ENCODE results near the gene NTRK2.

Gene NTRK2

DNA sequence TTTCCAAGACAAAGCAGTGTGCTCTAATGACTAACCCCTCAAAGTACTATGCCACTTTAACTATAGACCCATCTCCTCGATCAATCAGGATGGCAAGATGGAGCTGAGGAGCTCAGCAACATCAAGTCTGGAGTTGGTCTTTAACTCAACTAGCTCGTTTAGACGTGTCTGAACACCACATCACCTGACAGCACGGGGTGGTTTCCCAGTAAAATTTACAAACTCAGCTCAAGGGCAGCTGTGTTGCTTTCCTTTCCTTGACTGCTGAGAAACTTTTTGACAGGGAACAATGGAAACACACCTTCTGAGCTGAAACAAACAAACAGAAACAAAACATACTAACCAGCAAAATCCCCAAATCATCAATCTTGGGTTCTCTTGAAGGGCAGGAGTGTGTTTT lies 202.5 kb downstream of the NTRK2 start:
- no peak for ATAC-seq
- TF ChIP-seq BACH2 (CRISPR knock-in tag; IDR thresholded peaks at IDR 0.05; ENCODE audit: borderline replicate concordance) (no peak), RARB (CRISPR knock-in tag; IDR thresholded peaks at IDR 0.05) (no peak), PPARA (CRISPR knock-in tag; IDR thresholded peaks at IDR 0.05; ENCODE audit: borderline replicate concordance) (no peak), ZNF8 (CRISPR knock-in tag; IDR thresholded peaks at IDR 0.05) (no peak), ZFP3 (CRISPR knock-in tag; IDR thresholded peaks at IDR 0.05) (no peak), OSR1 (CRISPR knock-in tag; IDR thresholded peaks at IDR 0.05) (no peak), SNAI2 (CRISPR knock-in tag; IDR thresholded peaks at IDR 0.05) (no peak), ARNTL (CRISPR knock-in tag; IDR thresholded peaks at IDR 0.05; ENCODE audit: borderline replicate concordance, low read depth) (no peak), ZFP30 (CRISPR knock-in tag; IDR thresholded peaks at IDR 0.05) (no peak), GLIS3 (CRISPR knock-in tag; IDR thresholded peaks at IDR 0.05) (no peak), ZNF565 (CRISPR knock-in tag; conservative IDR thresholded peaks at IDR 0.05; ENCODE audit: low read depth) (no peak)
- TF ChIP-seq, protein P1, sequence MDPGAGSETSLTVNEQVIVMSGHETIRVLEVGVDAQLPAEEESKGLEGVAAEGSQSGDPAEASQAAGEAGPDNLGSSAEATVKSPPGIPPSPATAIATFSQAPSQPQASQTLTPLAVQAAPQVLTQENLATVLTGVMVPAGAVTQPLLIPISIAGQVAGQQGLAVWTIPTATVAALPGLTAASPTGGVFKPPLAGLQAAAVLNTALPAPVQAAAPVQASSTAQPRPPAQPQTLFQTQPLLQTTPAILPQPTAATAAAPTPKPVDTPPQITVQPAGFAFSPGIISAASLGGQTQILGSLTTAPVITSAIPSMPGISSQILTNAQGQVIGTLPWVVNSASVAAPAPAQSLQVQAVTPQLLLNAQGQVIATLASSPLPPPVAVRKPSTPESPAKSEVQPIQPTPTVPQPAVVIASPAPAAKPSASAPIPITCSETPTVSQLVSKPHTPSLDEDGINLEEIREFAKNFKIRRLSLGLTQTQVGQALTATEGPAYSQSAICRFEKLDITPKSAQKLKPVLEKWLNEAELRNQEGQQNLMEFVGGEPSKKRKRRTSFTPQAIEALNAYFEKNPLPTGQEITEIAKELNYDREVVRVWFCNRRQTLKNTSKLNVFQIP (CRISPR knock-in tag; IDR thresholded peaks at IDR 0.05; ENCODE audit: borderline replicate concordance, low read depth) = no peak
- TF ChIP-seq, protein P2, sequence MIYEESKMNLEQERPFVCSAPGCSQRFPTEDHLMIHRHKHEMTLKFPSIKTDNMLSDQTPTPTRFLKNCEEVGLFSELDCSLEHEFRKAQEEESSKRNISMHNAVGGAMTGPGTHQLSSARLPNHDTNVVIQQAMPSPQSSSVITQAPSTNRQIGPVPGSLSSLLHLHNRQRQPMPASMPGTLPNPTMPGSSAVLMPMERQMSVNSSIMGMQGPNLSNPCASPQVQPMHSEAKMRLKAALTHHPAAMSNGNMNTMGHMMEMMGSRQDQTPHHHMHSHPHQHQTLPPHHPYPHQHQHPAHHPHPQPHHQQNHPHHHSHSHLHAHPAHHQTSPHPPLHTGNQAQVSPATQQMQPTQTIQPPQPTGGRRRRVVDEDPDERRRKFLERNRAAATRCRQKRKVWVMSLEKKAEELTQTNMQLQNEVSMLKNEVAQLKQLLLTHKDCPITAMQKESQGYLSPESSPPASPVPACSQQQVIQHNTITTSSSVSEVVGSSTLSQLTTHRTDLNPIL (CRISPR knock-in tag; IDR thresholded peaks at IDR 0.05; ENCODE audit: low read depth) = no peak
- TF ChIP-seq, protein P3, sequence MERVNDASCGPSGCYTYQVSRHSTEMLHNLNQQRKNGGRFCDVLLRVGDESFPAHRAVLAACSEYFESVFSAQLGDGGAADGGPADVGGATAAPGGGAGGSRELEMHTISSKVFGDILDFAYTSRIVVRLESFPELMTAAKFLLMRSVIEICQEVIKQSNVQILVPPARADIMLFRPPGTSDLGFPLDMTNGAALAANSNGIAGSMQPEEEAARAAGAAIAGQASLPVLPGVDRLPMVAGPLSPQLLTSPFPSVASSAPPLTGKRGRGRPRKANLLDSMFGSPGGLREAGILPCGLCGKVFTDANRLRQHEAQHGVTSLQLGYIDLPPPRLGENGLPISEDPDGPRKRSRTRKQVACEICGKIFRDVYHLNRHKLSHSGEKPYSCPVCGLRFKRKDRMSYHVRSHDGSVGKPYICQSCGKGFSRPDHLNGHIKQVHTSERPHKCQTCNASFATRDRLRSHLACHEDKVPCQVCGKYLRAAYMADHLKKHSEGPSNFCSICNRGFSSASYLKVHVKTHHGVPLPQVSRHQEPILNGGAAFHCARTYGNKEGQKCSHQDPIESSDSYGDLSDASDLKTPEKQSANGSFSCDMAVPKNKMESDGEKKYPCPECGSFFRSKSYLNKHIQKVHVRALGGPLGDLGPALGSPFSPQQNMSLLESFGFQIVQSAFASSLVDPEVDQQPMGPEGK (CRISPR knock-in tag; IDR thresholded peaks at IDR 0.05; ENCODE audit: borderline replicate concordance) = no peak

DNA sequence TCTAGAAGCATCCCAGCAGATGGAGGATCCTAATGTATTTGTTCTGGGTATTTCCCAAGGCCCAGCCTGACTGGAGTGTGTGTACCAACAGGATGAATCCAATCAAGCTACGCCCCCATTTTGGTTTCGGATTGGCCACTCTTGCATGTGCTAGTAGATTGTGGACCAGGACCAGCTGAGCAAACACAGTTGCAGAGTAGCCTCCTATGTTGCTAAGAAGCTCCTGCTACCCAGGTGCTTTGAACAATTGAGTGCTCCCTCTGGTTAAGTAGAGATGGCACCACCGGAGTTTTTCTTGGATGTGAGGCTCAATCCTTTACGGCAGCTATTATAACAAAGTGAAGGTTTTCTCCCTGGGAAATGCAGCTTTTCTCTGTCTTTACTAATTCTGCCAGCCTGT lies 204.5 kb downstream of the NTRK2 start:
- no peak for ATAC-seq
- TF ChIP-seq ARNTL (CRISPR knock-in tag; IDR thresholded peaks at IDR 0.05; ENCODE audit: borderline replicate concordance, low read depth) = no peak
- TF ChIP-seq, protein P1 (CRISPR knock-in tag; IDR thresholded peaks at IDR 0.05; ENCODE audit: borderline replicate concordance, low read depth) = no peak
- no peak for TF ChIP-seq PPARA (CRISPR knock-in tag; IDR thresholded peaks at IDR 0.05; ENCODE audit: borderline replicate concordance)
- TF ChIP-seq TOX (CRISPR knock-in tag; IDR thresholded peaks at IDR 0.05; ENCODE audit: borderline replicate concordance) = no peak
- no peak for TF ChIP-seq OSR1 (CRISPR knock-in tag; IDR thresholded peaks at IDR 0.05)
- no peak for TF ChIP-seq ZNF70 (CRISPR knock-in tag; IDR thresholded peaks at IDR 0.05)
- no peak for TF ChIP-seq ZNF565 (CRISPR knock-in tag; conservative IDR thresholded peaks at IDR 0.05; ENCODE audit: low read depth)
- no peak for TF ChIP-seq CSDC2 (CRISPR knock-in tag; IDR thresholded peaks at IDR 0.05)
- no peak for TF ChIP-seq ESRRG (CRISPR knock-in tag; IDR thresholded peaks at IDR 0.05)

DNA sequence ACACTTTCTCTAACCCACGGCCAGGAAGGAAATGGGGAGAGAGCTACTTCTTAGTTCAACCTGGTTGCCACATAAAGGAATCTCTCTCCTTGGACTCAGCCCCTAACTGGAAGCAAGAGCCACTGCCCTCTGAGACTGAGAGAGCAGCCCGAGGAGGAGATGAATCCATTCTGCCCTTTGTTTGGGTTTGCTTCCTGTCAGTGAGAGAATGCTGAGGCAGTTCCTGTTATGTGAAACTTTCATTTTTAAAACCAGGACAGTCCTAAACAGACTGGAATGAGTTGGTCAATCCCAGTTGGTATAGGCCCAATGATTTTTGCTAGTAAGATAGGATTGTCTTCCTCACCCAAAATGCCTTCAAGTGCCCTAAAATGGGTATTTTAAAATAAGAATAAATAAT lies 205.1 kb downstream of the NTRK2 start:
- no peak for TF ChIP-seq ARNTL (CRISPR knock-in tag; IDR thresholded peaks at IDR 0.05; ENCODE audit: borderline replicate concordance, low read depth)
- no peak for TF ChIP-seq GLIS3 (CRISPR knock-in tag; IDR thresholded peaks at IDR 0.05)
- no peak for TF ChIP-seq ZNF70 (CRISPR knock-in tag; IDR thresholded peaks at IDR 0.05)
- TF ChIP-seq, protein P2 (CRISPR knock-in tag; IDR thresholded peaks at IDR 0.05; ENCODE audit: low read depth) = no peak
- TF ChIP-seq, protein P3 (CRISPR knock-in tag; IDR thresholded peaks at IDR 0.05; ENCODE audit: borderline replicate concordance) = no peak
- no peak for TF ChIP-seq TCF4 (CRISPR knock-in tag; IDR thresholded peaks at IDR 0.05; ENCODE audit: borderline replicate concordance)
- no peak for TF ChIP-seq ZNF8 (CRISPR knock-in tag; IDR thresholded peaks at IDR 0.05)
- no peak for TF ChIP-seq SNAI2 (CRISPR knock-in tag; IDR thresholded peaks at IDR 0.05)
- no peak for TF ChIP-seq ESRRG (CRISPR knock-in tag; IDR thresholded peaks at IDR 0.05)
- no peak for TF ChIP-seq CSDC2 (CRISPR knock-in tag; IDR thresholded peaks at IDR 0.05)
- no peak for TF ChIP-seq RARB (CRISPR knock-in tag; IDR thresholded peaks at IDR 0.05)
- no peak for TF ChIP-seq OSR1 (CRISPR knock-in tag; IDR thresholded peaks at IDR 0.05)
- TF ChIP-seq TOX (CRISPR knock-in tag; IDR thresholded peaks at IDR 0.05; ENCODE audit: borderline replicate concordance) = no peak
- TF ChIP-seq ZFP30 (CRISPR knock-in tag; IDR thresholded peaks at IDR 0.05) = no peak
- TF ChIP-seq ZNF565 (CRISPR knock-in tag; conservative IDR thresholded peaks at IDR 0.05; ENCODE audit: low read depth) = no peak
- TF ChIP-seq ZFP3 (CRISPR knock-in tag; IDR thresholded peaks at IDR 0.05) = no peak
- TF ChIP-seq, protein P4, sequence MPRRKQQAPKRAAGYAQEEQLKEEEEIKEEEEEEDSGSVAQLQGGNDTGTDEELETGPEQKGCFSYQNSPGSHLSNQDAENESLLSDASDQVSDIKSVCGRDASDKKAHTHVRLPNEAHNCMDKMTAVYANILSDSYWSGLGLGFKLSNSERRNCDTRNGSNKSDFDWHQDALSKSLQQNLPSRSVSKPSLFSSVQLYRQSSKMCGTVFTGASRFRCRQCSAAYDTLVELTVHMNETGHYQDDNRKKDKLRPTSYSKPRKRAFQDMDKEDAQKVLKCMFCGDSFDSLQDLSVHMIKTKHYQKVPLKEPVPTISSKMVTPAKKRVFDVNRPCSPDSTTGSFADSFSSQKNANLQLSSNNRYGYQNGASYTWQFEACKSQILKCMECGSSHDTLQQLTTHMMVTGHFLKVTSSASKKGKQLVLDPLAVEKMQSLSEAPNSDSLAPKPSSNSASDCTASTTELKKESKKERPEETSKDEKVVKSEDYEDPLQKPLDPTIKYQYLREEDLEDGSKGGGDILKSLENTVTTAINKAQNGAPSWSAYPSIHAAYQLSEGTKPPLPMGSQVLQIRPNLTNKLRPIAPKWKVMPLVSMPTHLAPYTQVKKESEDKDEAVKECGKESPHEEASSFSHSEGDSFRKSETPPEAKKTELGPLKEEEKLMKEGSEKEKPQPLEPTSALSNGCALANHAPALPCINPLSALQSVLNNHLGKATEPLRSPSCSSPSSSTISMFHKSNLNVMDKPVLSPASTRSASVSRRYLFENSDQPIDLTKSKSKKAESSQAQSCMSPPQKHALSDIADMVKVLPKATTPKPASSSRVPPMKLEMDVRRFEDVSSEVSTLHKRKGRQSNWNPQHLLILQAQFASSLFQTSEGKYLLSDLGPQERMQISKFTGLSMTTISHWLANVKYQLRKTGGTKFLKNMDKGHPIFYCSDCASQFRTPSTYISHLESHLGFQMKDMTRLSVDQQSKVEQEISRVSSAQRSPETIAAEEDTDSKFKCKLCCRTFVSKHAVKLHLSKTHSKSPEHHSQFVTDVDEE (CRISPR knock-in tag; IDR thresholded peaks at IDR 0.05) = no peak
- TF ChIP-seq PPARA (CRISPR knock-in tag; IDR thresholded peaks at IDR 0.05; ENCODE audit: borderline replicate concordance) = no peak
- no peak for TF ChIP-seq ISL1 (CRISPR knock-in tag; IDR thresholded peaks at IDR 0.05)
- no peak for ATAC-seq
